ENCODE results near the gene FOXP1. TPM values are rescaled to one million over a fixed set of nuclear protein-coding genes. Genes with fewer than 3 reads are reported as not detected.

Gene FOXP1
- total RNA-seq, 1 experiment from 2014 or later: 75.3 TPM

DNA sequence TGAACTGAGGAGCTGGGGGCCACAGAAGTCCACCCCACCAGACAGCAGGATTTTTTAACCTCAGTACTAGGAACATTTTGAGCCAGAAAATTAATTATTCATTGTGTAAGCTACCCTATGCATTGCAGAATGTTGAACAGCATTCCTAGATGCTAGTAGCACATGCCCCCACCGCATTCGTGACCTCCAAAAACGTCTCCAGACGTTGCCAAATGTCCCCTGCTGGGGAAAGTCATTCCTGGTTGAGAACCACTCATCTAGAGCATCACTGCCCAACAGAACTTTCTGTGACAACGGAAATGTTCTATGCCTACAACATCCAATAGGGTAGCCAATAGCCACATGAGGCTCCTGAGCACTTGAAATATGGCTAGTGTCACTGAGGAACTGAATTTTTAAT is 333.5 kb downstream of the FOXP1 start:
- no CpG with 5 or more reads among the region's 5 CpGs for WGBS (ENCODE audit: extremely low coverage, insufficient read length, low lambda C conversion rate)
- Histone ChIP-seq H3K4me2 (ENCODE audit: insufficient read depth, insufficient read length, low read length) (no peak overlapping the region), H2AK5ac (ENCODE audit: insufficient read length, low read length) (no peak overlapping the region), H3K56ac (ENCODE audit: insufficient read length, low read depth, low read length) (no peak overlapping the region), H4K91ac (ENCODE audit: insufficient read length, low read depth, low read length) (no peak overlapping the region), H3K23ac (ENCODE audit: insufficient read length, low read depth, low read length) (no peak overlapping the region), H2BK5ac (ENCODE audit: insufficient read length, low read length) (no peak overlapping the region), H3K79me2 (ENCODE audit: insufficient read depth, low read length) (no peaks in the 10 kb centered on the region; the same call in 1 of the 2 replicates), H3K14ac (ENCODE audit: insufficient read depth, low read length) (no peak overlapping the region), H4K8ac (replicated peaks; ENCODE audit: insufficient read length, low read depth, low read length) (no peak overlapping the region), H3K4ac (ENCODE audit: low read depth, low read length) (no peak overlapping the region), H3K23me2 (ENCODE audit: insufficient read length, low read depth, low read length, poor library complexity, severe bottlenecking) (no peaks in the 10 kb centered on the region), H2BK20ac (ENCODE audit: low read depth, low read length, poor library complexity, severe bottlenecking) (no peak overlapping the region), H3K9me3 (ENCODE audit: control insufficient read depth, low read depth, low read length) (no peaks in the 10 kb centered on the region), H2BK120ac (ENCODE audit: low read depth, low read length, poor library complexity, severe bottlenecking) (no peak overlapping the region), H2BK12ac (ENCODE audit: insufficient read length, low read depth, low read length) (no peak overlapping the region), H3K9ac (ENCODE audit: extremely low read depth, insufficient read length, low read length) (no peak overlapping the region), H3K79me1 (ENCODE audit: insufficient read depth, low read depth, low read length, poor library complexity, severe bottlenecking) (no peaks in the 10 kb centered on the region), H4K5ac (ENCODE audit: insufficient read length, low read depth, low read length) (no peak overlapping the region), H3K4me1 (ENCODE audit: insufficient read depth, low read length) (peaks cover 12% of the 10 kb centered on the region; the same call in 1 of the 2 replicates), H3T11ph (ENCODE audit: low read length) (no peak overlapping the region), H3K18ac (ENCODE audit: insufficient read length, low read depth, low read length) (no peak overlapping the region), H4K20me1 (ENCODE audit: control insufficient read depth, insufficient read depth, insufficient read length) (no peaks in the 10 kb centered on the region), H3K27ac (ENCODE audit: insufficient read length, low read depth, low read length) (no peak overlapping the region), H2BK15ac (ENCODE audit: low read depth, low read length) (no peak overlapping the region), H2AFZ (ENCODE audit: low read length) (no peak overlapping the region), H3K27me3 (ENCODE audit: insufficient read depth, low read length) (no peaks in the 10 kb centered on the region)
- DNase-seq: no peak
- H3K27me3 Mint-ChIP-seq (ENCODE audit: low read depth): no peaks in the 10 kb centered on the region
- H3K36me3 Mint-ChIP-seq (ENCODE audit: insufficient read depth in 1 of 3, low read depth in 3 of 3): no peaks in the 10 kb centered on the region
- H3K27ac Mint-ChIP-seq: no peak overlapping the region
- no peaks in the 10 kb centered on the region for H3K9me3 Mint-ChIP-seq
- peaks cover 28 to 34% of the 10 kb centered on the region in 2 experiments for H3K4me1 Mint-ChIP-seq
- H3K4me3 Mint-ChIP-seq: no peak overlapping the region
- TF ChIP-seq, protein P1, sequence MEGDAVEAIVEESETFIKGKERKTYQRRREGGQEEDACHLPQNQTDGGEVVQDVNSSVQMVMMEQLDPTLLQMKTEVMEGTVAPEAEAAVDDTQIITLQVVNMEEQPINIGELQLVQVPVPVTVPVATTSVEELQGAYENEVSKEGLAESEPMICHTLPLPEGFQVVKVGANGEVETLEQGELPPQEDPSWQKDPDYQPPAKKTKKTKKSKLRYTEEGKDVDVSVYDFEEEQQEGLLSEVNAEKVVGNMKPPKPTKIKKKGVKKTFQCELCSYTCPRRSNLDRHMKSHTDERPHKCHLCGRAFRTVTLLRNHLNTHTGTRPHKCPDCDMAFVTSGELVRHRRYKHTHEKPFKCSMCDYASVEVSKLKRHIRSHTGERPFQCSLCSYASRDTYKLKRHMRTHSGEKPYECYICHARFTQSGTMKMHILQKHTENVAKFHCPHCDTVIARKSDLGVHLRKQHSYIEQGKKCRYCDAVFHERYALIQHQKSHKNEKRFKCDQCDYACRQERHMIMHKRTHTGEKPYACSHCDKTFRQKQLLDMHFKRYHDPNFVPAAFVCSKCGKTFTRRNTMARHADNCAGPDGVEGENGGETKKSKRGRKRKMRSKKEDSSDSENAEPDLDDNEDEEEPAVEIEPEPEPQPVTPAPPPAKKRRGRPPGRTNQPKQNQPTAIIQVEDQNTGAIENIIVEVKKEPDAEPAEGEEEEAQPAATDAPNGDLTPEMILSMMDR (conservative IDR thresholded peaks at IDR 0.05): no peak

Measured in H9 (cell line).